IPS DF 6.9 (cell line): ENCODE measurements around the gene LHX6.

Source experiments
- DNase-seq: peaks from one replicate; pipeline ENCODE4 v3.0.0-alpha.2; 2013; ENCODE audit warnings: low read depth, low spot score
- H3K27ac ChIP-seq: one replicate; pipeline ENCODE4 v1.5.1; 2013; ENCODE audit warnings: low read length, control low read depth
- H3K27me3 ChIP-seq: 2 replicates; pipeline ENCODE4 v1.6.1; 2013; ENCODE audit warnings: mild to moderate bottlenecking, low read length; ENCODE audit not compliant: control insufficient read depth, insufficient read depth
- H3K36me3 ChIP-seq: 2 replicates; pipeline ENCODE4 v1.6.1; 2013; ENCODE audit warnings: low read length; ENCODE audit not compliant: control insufficient read depth, insufficient read depth
- H3K4me1 ChIP-seq: 2 replicates; pipeline ENCODE4 v1.6.1; 2013; ENCODE audit warnings: low read length; ENCODE audit not compliant: control insufficient read depth, insufficient read depth
- H3K4me3 ChIP-seq: 2 replicates; pipeline ENCODE4 v1.5.1; 2013; ENCODE audit warnings: mild to moderate bottlenecking, low read length
- H3K9me3 ChIP-seq: 2 replicates; pipeline ENCODE4 v1.6.1; 2013; ENCODE audit warnings: low read length, inconsistent platforms; ENCODE audit not compliant: control insufficient read depth, insufficient read depth
- WGBS: extraction: QIAGEN DNeasy Blood & Tissue Kit; methylation state at CpG from one replicate; pipeline ENCODE4 v1.1.7; 2013; ENCODE audit warnings: mixed read lengths, missing lambda C conversion rate; ENCODE audit not compliant: insufficient read length, insufficient coverage; 5-methylcytosine and 5-hydroxymethylcytosine counted together

LHX6 gene

DNA sequence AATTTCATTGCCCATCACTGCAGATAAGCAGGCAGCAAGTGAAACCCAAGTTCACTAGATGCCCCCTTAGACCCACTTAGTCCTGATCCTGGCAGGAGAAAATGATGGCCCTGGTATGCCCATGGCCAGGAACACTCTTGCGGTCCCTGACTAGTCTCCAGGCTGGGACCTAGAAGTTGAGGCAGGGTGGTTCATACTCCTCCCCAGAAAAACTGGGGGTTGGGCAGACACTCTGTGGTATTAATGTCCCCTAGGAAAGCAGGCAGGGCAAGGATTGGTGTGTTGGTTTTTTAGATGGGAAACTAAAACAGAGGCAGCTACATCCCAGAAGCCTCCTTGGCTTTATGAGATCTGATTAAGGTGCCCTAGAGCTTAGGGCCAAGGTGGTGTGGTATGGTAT is 13.1 kb downstream of the LHX6 start:
- no peak overlapping the region for H3K4me3 ChIP-seq
- peaks cover 7% of the 10 kb centered on the region for H3K4me1 ChIP-seq
- H3K36me3 ChIP-seq, result no peaks in the 10 kb centered on the region
- no peak for DNase-seq
- no peak overlapping the region for H3K27ac ChIP-seq
- no CpG with 5 or more reads among the region's 1 CpG for WGBS
- H3K9me3 ChIP-seq, result no peaks in the 10 kb centered on the region
- H3K27me3 ChIP-seq, result peaks cover 73% of the 10 kb centered on the region

DNA sequence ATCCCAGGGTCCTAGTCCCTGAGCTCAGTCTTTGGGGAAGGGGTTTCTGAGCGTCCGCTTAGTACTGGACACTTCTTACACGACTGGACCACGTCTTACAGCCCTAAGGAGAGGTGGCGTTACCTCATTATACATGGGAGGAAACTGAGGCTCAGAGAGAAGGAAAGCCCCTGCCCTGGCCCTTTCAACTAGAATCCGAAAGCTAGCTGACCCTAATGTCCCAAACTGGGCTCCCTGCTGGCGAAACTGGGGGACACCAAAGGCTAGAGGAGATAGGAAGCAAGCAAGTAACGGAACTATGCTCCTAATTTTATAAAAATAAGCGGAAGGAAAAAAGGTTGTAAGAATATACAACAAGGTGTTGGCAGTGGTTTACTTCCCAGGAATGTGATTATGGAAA is 14.2 kb downstream of the LHX6 start:
- no peak overlapping the region for H3K27ac ChIP-seq
- peaks cover 3% of the 10 kb centered on the region for H3K4me1 ChIP-seq
- no peaks in the 10 kb centered on the region for H3K36me3 ChIP-seq
- H3K4me3 ChIP-seq, result peak overlapping the region; percentile 38; the same call in 1 of the 2 replicates
- H3K27me3 ChIP-seq, result peaks cover 62% of the 10 kb centered on the region
- H3K9me3 ChIP-seq, result no peaks in the 10 kb centered on the region
- DNase-seq, result no peak
- WGBS, result no CpG with 5 or more reads among the region's 9 CpGs

DNA sequence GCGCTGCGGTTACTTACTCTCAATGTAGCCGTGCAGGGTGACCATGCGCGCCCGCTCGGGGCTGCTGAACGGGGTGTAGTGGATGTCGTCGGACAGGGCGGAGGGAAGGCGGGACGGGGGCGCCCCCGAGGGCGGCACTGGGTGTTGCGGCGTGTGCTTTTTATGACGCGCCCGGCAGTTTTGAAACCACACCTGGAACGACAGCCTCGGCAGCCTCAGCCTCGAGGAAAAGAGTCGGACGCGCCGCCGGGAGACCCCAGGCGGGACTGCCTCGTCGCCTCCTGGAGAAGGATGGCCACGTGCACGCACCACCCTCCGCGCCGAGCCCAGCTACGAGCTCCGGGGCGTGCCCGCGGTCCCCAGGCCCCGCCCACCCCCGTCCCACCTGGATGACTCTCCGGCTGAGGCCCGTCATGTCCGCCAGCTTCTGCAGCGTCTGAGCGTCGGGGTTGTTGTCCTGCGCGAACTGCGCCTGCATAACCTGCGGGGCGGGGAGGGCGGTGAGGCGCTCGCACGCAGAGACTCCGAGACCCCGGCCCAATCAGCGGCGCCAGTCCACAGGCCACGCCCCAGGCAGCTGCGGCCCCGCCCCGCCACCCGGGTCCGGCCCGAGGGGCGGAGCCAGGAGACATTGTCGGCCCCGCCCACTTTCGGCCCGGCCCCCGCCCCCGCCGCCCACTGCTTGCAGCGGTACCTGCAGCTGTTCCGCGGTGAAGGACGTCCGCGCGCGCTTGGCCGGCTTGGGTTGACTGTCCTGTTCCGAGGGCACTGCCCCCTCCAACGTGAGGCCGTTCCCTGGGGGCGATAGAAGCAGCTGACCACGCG is 15.0 kb downstream of the LHX6 start:
- Histone ChIP-seq H3K27me3 (peaks cover 54% of the 10 kb centered on the region), H3K27ac (no peak overlapping the region), H3K36me3 (no peaks in the 10 kb centered on the region), H3K9me3 (no peaks in the 10 kb centered on the region), H3K4me3 (peak overlapping the region; percentile 38; the same call in 1 of the 2 replicates), H3K4me1 (peaks cover 3% of the 10 kb centered on the region)
- DNase-seq, result no peak
- WGBS, result no CpG with 5 or more reads among the region's 93 CpGs

DNA sequence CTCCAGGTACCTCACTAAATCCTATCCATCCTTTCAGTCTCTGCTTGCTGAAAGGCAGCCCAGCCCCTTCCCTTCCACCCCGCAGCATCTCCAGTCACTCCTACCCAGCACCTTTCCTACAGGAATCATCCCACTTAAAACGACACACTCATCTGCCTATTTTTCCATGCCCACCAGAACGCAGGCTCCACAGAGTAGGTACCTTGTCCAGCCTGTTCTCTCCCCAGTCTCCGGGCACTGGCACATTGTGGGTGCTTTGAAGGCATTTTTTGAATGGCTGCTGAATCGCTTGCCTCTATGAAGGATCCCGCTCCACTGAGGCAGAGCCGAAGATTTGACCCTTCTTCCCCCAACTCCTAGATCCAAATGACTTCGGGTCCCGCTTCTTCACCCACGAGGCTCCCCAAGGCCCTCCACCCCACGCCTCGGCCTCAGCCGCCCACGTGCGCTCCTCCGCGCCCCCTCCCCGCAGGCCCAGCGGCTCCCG is 15.6 kb downstream of the LHX6 start:
- H3K9me3 ChIP-seq, result no peaks in the 10 kb centered on the region
- peak overlapping the region; percentile 16; the same call in 1 of the 2 replicates for H3K4me3 ChIP-seq
- H3K36me3 ChIP-seq, result no peaks in the 10 kb centered on the region
- no CpG with 5 or more reads among the region's 20 CpGs for WGBS
- peaks cover 3% of the 10 kb centered on the region; the same call in 1 of the 2 replicates for H3K4me1 ChIP-seq
- peaks cover 48% of the 10 kb centered on the region for H3K27me3 ChIP-seq
- H3K27ac ChIP-seq, result no peak overlapping the region
- no peak for DNase-seq

DNA sequence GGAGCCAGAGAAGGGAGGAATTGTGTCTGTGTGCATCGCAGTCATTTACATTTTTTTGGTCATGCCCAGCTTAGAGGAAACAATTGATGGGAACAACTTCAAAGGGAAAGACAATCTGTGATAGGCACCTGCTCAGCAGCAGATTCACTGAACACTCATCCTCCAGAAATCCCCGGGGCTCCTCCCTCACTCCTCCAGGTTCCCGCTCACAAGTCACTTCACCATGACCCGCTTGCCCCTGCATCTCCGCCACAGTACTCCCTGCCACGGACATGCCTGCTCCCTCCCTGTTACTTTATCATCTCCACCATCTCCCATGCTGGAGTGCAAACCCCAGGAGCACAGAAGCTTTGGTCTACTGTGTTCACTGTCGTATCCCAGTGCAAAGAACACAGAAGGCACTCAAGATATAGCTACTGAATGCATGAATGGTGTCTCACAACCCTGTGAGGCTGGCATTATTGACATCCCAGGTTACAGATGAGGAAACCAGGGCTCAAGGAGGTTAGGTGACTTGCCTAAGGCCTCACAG is 16.2 kb downstream of the LHX6 start:
- no peaks in the 10 kb centered on the region for H3K9me3 ChIP-seq
- peaks cover 42% of the 10 kb centered on the region for H3K27me3 ChIP-seq

DNA sequence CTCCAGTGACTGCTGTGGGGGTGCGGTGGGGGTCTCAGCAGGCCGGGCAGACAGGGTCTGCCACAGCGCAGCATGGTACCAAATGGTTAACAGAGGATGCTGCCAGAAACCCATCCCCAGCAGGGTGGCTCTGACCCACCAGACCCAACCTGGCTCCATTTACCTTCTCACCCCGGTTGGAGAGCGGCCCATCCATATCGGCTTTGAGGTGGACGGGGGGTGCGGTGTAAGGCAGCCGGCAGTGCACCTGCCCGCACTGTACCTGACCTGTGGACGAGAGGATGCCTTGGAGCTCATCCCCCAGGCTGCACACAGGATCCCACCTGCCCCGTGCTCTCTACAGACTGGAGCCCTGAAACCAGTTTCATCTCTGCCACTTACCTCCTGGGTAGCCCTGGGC is 19.3 kb downstream of the LHX6 start:
- H3K27me3 ChIP-seq, result peaks cover 17% of the 10 kb centered on the region

More for the DNA sequence above, 16.2 kb downstream of the LHX6 start:
- no peak overlapping the region for H3K4me3 ChIP-seq
- no peak overlapping the region for H3K27ac ChIP-seq
- peaks cover 3% of the 10 kb centered on the region; the same call in 1 of the 2 replicates for H3K4me1 ChIP-seq
- no peaks in the 10 kb centered on the region for H3K36me3 ChIP-seq
- no peak for DNase-seq
- no CpG with 5 or more reads among the region's 7 CpGs for WGBS

DNA sequence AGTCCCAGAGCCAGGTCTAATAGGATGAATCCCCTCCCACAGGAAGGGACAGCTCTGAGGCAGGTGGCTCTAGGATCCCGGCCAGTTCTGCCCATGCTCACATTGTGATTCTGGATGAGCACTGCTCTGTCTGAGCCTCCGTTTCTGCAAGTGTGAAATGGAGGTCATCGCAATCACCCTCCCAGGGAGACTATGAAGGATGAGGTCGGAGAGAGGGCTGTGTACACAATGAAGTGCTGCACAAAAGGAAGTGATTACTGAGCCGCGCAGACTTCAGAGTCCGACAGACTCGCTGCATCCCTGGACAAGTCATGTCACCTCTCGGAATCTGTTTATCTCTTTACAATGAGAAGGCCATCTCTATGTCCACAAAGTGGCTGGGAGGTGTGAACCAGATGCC is 21.7 kb downstream of the LHX6 start:
- H3K27me3 ChIP-seq, result peaks cover 3% of the 10 kb centered on the region; the same call in 1 of the 2 replicates
- no CpG with 5 or more reads among the region's 9 CpGs for WGBS
- H3K36me3 ChIP-seq, result no peaks in the 10 kb centered on the region

More for the DNA sequence above, 19.3 kb downstream of the LHX6 start:
- H3K9me3 ChIP-seq, result no peaks in the 10 kb centered on the region
- no peak overlapping the region for H3K4me3 ChIP-seq
- no CpG with 5 or more reads among the region's 12 CpGs for WGBS
- DNase-seq, result no peak
- H3K27ac ChIP-seq, result no peak overlapping the region
- H3K4me1 ChIP-seq, result no peaks in the 10 kb centered on the region
- H3K36me3 ChIP-seq, result no peaks in the 10 kb centered on the region

DNA sequence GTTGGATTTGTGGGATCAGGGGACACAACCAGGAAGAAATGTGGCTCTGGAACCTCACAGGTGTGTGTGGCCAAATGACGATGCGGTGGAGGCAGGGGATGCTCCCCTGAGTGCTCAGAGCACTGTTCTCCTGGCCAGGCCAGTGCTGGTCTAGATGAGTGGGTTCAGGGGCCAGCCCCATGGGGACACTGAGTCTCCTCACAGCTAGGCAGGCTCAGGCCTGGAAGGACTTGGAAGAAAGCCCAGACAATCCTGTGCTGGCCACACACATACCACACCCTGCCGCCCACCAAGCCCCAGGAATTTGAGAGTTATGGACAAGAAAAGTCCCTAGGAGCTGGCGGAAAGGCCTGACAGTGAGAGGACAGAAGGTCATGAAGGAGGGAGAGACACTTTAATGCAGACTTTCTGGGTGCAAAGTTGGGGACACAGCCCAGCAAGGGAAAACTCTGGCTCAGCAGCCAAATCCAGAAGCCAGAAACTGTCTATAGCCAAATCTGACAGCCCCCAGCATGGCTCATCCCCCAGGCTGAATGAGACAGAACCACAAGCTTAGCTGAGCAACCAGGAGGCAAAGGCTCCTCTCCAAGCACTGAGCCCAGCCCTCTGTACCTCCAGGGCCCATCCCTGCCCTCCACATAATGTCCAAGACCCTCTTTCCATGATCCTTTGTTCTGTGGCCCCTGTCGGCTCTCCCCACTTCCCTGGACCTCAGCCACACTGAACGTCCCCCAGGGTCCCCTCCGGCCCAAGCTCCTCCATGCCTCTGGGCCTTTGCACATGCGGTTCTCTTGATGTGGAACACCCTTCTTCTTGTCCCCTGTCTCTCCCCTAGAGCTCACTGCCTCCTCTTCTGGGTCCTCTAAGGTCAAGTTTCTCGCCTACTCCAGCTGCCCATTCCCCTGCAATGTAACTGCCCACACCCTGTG is 22.4 kb downstream of the LHX6 start:
- DNase-seq, result no peak
- whole genome bisulfite sequencing, result no CpG with 5 or more reads among the region's 9 CpGs
- H3K27me3 ChIP-seq, result no peaks in the 10 kb centered on the region
- H3K4me1 ChIP-seq, result no peaks in the 10 kb centered on the region
- no peaks in the 10 kb centered on the region for H3K9me3 ChIP-seq
- H3K27ac ChIP-seq, result no peak overlapping the region
- no peaks in the 10 kb centered on the region for H3K36me3 ChIP-seq
- no peak overlapping the region for H3K4me3 ChIP-seq

More for the DNA sequence above, 21.7 kb downstream of the LHX6 start:
- Histone ChIP-seq H3K4me3 (no peak overlapping the region), H3K27ac (no peak overlapping the region), H3K4me1 (no peaks in the 10 kb centered on the region), H3K9me3 (no peaks in the 10 kb centered on the region)
- no peak for DNase-seq

DNA sequence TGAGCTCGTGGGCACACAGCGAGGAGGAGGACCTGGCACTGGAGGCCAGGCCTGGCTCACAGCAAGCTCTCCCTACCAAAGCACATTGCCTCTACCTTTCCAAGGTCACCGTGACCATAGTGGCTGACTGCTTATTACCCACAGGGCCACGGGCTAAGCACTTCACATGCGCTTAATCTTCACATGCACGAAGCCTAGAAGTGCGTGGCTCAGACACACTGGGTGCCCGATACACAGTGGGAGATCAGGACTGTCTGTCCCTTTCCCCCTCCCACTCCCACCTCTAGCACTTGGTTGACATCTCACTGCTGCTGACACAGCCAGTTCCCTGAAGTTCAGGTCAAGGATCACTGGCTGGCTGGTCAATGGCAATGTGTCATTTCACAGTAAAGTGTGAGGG is 23.6 kb downstream of the LHX6 start:
- Histone ChIP-seq H3K4me3 (no peak overlapping the region), H3K36me3 (no peaks in the 10 kb centered on the region), H3K27me3 (no peaks in the 10 kb centered on the region), H3K4me1 (no peaks in the 10 kb centered on the region), H3K9me3 (no peaks in the 10 kb centered on the region), H3K27ac (no peak overlapping the region)
- no CpG with 5 or more reads among the region's 8 CpGs for WGBS
- no peak for DNase-seq

DNA sequence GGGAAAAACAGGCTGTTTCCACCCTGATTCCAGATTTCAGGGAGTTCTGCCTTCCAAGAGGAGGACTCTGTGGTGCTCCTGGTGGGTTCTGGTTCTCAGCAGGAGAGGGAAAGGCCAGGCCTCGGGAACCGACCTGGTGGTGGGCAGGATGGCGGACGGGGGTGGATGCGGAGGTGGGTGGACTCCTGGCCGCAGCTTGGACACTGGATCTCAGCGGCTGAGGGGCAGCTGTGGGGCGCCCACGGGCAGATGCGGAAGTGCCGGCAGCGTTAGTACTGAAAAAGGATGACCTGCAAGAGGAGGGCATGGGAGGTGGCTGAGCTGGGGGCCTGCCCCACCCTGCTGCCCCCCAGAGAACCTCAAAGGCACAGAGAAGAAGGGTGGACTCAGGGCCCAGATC is 24.3 kb downstream of the LHX6 start:
- WGBS, result no CpG with 5 or more reads among the region's 12 CpGs

More for the DNA sequence above, 24.3 kb downstream of the LHX6 start:
- no peaks in the 10 kb centered on the region for H3K27me3 ChIP-seq
- DNase-seq, result no peak
- no peaks in the 10 kb centered on the region for H3K36me3 ChIP-seq
- no peaks in the 10 kb centered on the region for H3K4me1 ChIP-seq
- no peak overlapping the region for H3K4me3 ChIP-seq
- H3K9me3 ChIP-seq, result no peaks in the 10 kb centered on the region
- H3K27ac ChIP-seq, result no peak overlapping the region
